AG04450 (cell line): ENCODE results near the gene DHRS3. TPM values are rescaled to one million over a fixed set of nuclear protein-coding genes. Genes with fewer than 3 reads are reported as not detected.

Source experiments
- CTCF ChIA-PET: fragments of 300-600, 350-600 bp; formaldehyde crosslinking; extraction: SDS; loops from one replicate; lab custom pipeline; 2022; ENCODE audit warnings: antibody characterized with exemption, inconsistent platforms; lab: Charles Lee
- POLR2A ChIA-PET: fragments of 350-600 bp; formaldehyde crosslinking; extraction: SDS; loops from one replicate; lab custom pipeline; 2021; ENCODE audit warnings: antibody characterized with exemption, inconsistent platforms; lab: Yijun Ruan, JAX
- DNase-seq: peaks from one replicate; pipeline ENCODE4 v3.0.0-alpha.2; 2011; ENCODE audit warnings: low read depth, low spot score
- H3K27ac ChIP-seq: one replicate; pipeline ENCODE4 v1.5.1; 2012; ENCODE audit warnings: low read depth, low read length, control low read depth
- H3K27me3 ChIP-seq: one replicate; pipeline ENCODE4 v1.6.0; 2012; ENCODE audit warnings: low read length; ENCODE audit not compliant: control insufficient read depth, insufficient read depth
- H3K4me3 ChIP-seq: 2 replicates; pipeline ENCODE4 v1.5.1; 2011; ENCODE audit warnings: mild to moderate bottlenecking, low read depth, low read length, control low read depth
- H3K9me3 ChIP-seq: 2 replicates; pipeline ENCODE4 v1.5.1; 2012; ENCODE audit warnings: low read length; ENCODE audit not compliant: control insufficient read depth, insufficient read depth
- polyA plus RNA-seq: library from polyadenylated mRNA; depleted of rRNA; stranded (reverse); fragments of >200 nt; gene quantifications from 2 replicates; pipeline ENCODE4 v1.2.3, GENCODE V29; 2011
- TF ChIP-seq, protein P1 (sequence below): IDR thresholded peaks from 2 replicates; pipeline ENCODE4 v1.5.1; 2011; ENCODE audit warnings: low read depth, low read length, control low read depth, inconsistent platforms

Gene DHRS3
- polyA plus RNA-seq, 1 experiment: 42.3 TPM

DNA sequence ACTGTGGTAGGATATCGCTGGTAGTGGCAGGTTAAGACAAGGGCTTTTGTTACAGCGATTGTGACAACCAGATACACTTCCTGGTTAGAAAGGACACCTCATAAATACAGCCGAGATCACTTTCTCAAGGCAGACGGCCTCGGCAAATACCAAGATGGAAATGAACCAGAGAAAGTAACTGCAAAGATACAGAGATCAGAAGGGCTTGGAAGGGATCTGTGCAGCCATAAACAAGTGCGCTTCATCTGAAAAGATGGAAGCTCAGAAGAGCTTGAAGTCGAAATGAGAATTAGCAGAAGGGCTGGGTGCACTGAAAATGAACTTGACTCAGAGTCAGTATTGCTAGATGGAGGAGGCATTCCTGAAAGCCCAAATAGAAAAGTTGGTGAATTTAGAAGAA is 7.1 kb downstream of the DHRS3 start:
- Histone ChIP-seq H3K27me3 (no peaks in the 10 kb centered on the region), H3K27ac (no peak overlapping the region), H3K4me3 (no peak overlapping the region), H3K9me3 (no peaks in the 10 kb centered on the region; the same call in 1 of the 2 replicates)
- ChIA-PET CTCF (no interaction called here), POLR2A (no interaction called here)
- TF ChIP-seq, protein P1, sequence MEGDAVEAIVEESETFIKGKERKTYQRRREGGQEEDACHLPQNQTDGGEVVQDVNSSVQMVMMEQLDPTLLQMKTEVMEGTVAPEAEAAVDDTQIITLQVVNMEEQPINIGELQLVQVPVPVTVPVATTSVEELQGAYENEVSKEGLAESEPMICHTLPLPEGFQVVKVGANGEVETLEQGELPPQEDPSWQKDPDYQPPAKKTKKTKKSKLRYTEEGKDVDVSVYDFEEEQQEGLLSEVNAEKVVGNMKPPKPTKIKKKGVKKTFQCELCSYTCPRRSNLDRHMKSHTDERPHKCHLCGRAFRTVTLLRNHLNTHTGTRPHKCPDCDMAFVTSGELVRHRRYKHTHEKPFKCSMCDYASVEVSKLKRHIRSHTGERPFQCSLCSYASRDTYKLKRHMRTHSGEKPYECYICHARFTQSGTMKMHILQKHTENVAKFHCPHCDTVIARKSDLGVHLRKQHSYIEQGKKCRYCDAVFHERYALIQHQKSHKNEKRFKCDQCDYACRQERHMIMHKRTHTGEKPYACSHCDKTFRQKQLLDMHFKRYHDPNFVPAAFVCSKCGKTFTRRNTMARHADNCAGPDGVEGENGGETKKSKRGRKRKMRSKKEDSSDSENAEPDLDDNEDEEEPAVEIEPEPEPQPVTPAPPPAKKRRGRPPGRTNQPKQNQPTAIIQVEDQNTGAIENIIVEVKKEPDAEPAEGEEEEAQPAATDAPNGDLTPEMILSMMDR: no peak
- no peak for DNase-seq

GRCh38 chr1:12610305-12610935 is 7.6 kb downstream of the DHRS3 start:
- ChIA-PET POLR2A (no interaction called here), CTCF (no interaction called here)
- no peak overlapping the region for H3K4me3 ChIP-seq
- H3K27ac ChIP-seq: no peak overlapping the region
- no peak for DNase-seq
- TF ChIP-seq, protein P1: no peak
- no peaks in the 10 kb centered on the region; the same call in 1 of the 2 replicates for H3K9me3 ChIP-seq
- H3K27me3 ChIP-seq: no peaks in the 10 kb centered on the region

DNA sequence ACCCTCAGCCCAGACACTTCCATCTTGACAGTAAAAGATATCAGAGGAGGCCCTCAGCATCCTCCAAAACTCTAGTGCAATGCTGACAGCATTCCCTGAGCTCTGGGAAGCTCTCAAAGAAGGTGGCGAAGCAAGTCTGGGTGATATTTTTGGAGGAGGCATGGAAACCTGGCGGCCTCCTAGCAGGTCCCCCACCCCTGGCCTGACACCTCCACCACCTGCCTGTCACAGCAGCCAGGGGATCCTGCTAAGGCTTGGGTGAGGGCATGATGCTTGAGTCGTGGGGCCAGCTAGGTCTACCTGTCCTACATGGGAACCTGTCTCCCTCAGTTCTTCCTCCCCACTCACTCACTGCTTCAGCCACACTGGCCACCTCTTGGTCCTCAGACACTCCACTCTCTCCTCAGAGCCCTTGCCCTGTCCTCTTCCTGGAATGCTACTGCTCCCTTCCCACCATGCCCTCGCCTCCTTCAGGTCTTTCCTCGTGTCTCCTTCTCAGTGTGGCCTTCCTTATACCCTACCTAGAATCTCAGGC is 8.5 kb downstream of the DHRS3 start:
- DNase-seq: no peak
- ChIA-PET POLR2A (no interaction called here), CTCF (no interaction called here)
- TF ChIP-seq, protein P1: no peak
- Histone ChIP-seq H3K27ac (peak overlapping the region; percentile 11), H3K27me3 (no peaks in the 10 kb centered on the region), H3K4me3 (no peak overlapping the region), H3K9me3 (no peaks in the 10 kb centered on the region; the same call in 1 of the 2 replicates)

DNA sequence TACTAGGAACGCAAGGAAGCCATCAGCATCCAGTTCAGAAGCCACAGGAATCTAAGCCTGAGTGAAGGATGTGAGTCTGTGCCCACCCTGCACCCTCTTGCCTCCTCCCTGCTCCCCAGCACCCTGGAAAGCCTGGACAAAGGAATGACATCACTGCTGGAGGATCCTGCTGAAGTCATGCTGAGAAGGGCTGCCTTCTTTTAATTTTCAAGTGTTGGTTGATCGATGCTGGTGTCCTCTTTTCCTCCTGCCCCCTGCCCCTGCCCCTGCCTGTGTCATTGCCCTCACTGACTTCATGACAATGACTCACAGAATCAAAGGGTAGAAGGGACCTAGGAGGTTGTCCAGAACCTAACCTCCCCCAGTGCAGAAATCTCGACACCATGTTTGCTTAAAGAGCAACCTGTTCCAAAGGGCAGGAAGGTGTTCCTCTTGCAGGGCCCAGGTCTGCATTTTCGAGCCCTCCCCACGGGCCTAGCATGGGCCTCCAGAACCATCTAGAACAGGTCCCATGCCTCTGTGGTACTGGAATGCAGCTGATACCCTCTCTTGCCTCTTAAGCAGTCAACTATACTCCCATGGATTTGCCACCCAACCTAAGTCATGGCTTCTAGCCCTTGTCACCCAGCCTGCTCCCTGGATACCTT is 9.6 kb downstream of the DHRS3 start:
- Histone ChIP-seq H3K27ac (no peak overlapping the region), H3K9me3 (no peaks in the 10 kb centered on the region; the same call in 1 of the 2 replicates), H3K4me3 (no peak overlapping the region), H3K27me3 (no peaks in the 10 kb centered on the region)
- TF ChIP-seq, protein P1: no peak
- ChIA-PET POLR2A (no interaction called here), CTCF (no interaction called here)
- DNase-seq: no peak

DNA sequence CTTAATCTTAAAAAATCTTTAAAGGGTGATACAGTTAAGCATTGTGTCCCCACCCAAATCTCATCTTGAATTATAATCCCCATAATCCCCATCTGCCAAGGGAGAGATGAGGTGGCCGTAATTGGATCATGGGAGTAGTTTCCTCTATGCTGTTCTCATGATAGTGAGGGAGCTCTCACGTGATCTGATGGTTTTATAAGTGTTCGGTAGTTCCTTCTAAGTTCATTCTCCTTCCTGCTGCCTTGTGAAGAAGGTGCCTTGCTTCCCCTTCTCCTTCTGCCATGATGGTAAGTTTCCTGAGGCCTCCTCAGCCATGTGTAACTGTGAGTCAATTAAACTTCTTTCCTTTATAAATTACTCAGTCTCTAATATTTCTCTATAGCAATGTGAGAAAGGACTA is 10.7 kb downstream of the DHRS3 start:
- no peak for DNase-seq
- Histone ChIP-seq H3K27me3 (no peaks in the 10 kb centered on the region), H3K9me3 (no peaks in the 10 kb centered on the region; the same call in 1 of the 2 replicates), H3K27ac (no peak overlapping the region), H3K4me3 (no peak overlapping the region)
- ChIA-PET POLR2A (no interaction called here), CTCF (no interaction called here)
- TF ChIP-seq, protein P1: no peak
